HG03039 (cell line): Measurements from ENCODE around the gene GPR150.
"Not testable (repeated sequence)": the region's sequence is repeated elsewhere in the genome, so short reads cannot be mapped to it uniquely, and the experiment has no call there.

Experiments
- ATAC-seq: cut with Tn5 transposase; IDR thresholded peaks from one replicate; pipeline ENCODE4 v1.9.1; 2021; ENCODE audit warnings: mild to moderate bottlenecking, moderate library complexity; ENCODE audit not compliant: unreplicated experiment

Gene GPR150

DNA sequence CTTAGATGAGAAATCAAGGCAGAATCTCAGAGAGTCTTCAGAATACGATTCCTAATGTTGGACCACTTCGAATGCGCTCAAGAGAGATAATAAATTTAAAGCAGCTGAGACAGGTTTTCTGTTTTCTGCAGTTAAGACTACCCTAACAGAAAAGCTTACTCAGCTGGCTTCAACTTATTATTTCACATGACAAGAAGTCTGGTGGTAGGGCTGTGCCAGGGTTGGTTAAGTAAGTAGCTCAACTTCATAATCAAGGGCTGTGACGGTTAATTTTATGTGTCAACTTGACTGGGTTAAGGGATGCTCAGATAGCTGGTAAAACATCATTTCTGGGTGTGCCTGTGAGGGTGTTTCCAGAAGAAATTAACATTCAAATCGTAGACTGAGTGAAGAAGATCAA, 3.8 kb downstream of the GPR150 start:
- no peak for ATAC-seq

DNA sequence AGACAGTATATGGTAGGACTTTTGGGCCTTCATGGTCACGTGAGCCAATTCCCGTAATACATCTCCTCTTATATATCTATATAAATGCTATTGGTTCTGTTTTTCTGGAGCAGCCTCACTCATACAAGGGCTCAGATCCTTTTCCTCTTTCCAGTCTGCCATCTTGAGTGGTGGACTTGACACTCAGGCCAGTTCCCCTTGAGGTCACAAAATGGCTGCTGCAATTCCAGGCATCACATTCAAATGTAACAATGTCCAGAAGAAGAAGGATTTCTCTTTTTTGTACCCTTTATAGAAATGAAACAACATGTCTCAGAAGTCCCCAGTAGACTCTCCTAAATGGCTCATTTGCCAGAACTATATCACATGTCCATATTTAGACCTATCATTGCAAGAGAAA, 4.5 kb downstream of the GPR150 start:
- ATAC-seq = no peak

DNA sequence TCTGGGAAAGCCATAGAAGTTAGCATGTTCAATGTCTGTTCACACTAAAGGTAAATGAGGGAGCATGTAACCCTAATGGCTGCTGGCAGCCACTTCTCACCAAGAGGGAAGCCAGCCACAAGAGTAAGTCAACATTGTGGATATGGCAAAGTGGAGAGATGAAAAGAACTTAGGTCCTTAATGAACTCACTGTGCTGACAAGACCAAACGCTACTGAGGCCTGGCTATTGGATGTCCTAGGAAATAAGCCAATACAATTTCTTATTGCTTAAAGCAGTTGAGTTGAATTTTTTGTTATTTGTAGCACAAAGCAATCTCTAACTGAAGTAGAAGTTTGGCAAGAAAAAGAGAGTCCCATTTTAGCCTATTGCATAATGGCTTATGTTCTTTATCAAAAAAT, 6.8 kb downstream of the GPR150 start:
- ATAC-seq = no peak

DNA sequence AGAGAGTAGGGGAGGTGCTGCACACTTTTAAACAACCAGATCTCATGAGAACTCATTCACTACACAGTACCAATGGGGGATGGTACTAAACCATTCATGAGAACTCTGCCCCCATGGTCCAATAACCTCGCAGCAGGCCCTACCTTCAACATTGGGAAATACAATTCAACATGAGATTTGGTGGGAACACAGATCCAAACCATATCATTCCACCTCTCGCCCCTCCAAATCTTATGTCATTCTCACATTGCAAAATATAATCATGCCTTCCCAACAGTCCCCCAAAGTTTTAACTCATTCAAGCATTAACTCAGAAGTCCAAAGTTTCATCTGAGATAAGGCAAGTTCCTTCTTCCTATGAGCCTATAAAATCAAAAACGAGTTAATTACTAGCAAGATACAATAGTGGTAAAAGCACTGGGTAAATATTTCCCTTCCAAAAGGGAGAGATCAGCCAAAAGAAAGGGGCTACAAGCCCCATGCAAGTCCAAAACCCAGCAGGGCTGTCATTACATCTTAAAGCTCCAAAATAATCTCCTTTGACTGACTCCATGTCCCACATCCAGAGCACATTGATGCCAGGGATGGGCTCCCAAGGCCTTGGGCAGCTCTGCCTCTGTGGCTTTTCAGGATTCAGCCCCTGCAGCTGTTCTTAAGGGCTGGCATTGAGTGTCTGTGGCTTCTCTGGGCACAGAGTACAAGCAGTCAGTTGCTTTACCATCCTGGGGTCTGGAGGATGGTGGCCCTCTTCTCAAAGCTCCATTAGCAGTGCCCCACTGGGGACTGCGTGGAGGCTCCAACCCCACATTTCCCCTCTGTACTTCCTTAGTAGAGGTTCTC, 8.3 kb downstream of the GPR150 start:
- no peak for ATAC-seq

GRCh38 chr5:95628933-95629332, 9.0 kb downstream of the GPR150 start:
- ATAC-seq = no peak

- ATAC-seq = no peak
Measured at GRCh38 chr5:95630394-95630917, 10.6 kb downstream of the GPR150 start.

- no peak for ATAC-seq
Measured at GRCh38 chr5:95631255-95631958, 11.5 kb downstream of the GPR150 start.

DNA sequence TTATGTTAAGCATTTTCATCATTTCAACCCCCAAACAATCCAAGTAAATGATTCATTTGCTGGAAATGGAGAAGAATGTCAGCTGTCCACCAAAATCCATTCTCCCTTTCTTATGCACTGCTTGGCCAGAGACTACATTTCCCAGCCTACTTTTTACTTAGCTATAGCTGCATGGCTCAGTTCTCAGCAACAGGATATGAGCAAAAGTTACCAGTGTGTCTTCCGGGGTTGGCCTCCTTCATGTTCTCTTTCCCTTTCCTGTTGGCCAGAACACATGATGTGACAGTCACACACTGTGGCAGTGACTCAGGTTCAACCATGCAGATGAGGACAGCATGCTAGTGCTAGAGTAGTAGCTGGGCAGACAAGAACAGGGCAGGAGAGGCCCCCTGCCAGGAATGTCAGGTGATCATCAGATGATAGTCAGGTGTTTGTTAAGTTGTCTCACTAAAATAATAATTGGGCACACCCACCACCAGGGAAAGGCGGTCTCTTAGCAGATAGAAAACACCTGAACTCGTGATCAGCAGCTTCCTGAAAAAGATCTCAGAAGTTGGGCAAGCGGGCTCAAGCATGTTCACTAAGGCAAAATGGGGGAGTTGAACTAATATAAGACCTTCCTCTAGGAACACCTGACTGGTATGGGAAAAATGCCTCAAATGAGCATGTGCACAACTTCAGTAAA, 12.2 kb downstream of the GPR150 start:
- peak; percentile 51 for ATAC-seq

GRCh38 chr5:95632942-95633341, 13.1 kb downstream of the GPR150 start:
- not testable (repeated sequence) for ATAC-seq

GRCh38 chr5:95633671-95634070, 13.8 kb downstream of the GPR150 start:
- no peak for ATAC-seq

DNA sequence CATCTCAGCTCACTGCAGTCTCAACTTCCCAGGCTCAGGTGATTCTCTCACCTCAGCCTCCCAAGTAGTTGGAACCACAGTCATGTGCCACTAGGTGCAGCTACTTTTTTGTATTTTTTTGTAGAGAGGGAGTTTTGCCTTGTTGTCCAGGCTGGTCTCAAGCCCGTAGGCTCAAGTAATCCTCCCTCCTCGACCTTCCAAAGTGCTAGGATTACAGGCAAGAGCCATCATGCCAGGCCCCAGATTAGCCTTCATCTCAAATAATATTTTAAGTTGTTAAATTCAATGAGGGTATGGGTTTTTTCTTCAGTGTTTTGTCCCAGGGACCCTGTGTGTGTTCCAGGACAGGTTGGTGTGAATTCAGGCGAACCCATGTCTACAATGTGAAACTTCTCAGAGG, 14.2 kb downstream of the GPR150 start:
- no peak for ATAC-seq

DNA sequence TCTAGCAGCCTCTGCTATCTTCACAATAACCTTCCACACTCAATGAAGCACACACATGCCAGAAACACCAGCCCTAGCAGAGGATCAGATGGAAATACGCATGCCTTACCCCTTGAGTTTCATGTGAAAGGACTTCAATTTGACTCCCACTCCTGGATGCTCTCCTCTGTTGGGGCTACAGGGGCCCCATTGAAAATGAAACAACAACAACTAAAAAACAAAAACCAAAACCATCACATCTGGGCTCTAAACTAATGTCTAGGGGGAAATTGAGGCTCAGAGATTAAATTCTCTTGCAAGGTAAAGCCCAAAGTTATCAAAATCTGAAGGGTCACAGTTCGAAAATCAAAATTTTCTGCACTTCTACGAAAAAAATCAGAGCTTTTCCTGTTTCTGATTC, 18.7 kb downstream of the GPR150 start:
- ATAC-seq = no peak

- no peak for ATAC-seq
Measured at GRCh38 chr5:95641741-95642220, 21.9 kb downstream of the GPR150 start.

DNA sequence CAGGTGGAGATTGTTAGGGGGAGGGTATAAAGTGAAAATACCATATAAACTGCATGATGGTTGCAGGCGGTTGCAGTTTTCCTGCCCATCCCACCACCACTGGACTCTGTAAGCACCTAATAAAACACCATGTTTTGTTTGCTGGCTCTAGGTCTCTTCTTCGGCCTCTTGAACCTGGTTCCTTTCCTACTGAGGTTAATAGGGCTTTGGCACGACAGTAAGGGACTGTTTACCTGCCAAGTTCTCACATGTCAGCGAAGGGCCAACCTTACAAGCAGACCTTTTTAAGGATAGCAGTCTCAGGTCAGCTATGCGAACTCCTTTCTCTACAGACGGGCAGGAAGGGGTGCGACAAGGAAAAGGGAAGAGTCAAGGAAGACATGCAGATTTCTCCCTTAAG, 23.3 kb downstream of the GPR150 start:
- no peak for ATAC-seq

- peak; percentile 28 for ATAC-seq
Measured at GRCh38 chr5:95644351-95645042, 24.6 kb downstream of the GPR150 start.

DNA sequence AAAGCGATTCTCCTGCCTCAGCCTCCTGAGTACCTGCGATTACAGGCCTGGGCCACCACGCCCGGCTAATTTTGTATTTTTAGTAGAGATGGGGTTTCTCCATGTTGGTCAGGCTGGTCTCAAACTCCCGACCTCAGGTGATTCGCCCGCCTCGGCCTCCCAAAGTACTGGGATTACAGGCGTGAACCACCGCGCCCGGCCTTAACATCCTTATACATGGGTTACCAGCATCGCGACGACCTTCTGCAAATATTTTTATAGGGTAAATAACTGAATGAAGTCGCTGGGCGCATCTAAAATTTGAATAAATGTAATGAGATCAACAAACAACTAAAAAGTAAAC, 26.3 kb downstream of the GPR150 start:
- not testable (repeated sequence) for ATAC-seq

DNA sequence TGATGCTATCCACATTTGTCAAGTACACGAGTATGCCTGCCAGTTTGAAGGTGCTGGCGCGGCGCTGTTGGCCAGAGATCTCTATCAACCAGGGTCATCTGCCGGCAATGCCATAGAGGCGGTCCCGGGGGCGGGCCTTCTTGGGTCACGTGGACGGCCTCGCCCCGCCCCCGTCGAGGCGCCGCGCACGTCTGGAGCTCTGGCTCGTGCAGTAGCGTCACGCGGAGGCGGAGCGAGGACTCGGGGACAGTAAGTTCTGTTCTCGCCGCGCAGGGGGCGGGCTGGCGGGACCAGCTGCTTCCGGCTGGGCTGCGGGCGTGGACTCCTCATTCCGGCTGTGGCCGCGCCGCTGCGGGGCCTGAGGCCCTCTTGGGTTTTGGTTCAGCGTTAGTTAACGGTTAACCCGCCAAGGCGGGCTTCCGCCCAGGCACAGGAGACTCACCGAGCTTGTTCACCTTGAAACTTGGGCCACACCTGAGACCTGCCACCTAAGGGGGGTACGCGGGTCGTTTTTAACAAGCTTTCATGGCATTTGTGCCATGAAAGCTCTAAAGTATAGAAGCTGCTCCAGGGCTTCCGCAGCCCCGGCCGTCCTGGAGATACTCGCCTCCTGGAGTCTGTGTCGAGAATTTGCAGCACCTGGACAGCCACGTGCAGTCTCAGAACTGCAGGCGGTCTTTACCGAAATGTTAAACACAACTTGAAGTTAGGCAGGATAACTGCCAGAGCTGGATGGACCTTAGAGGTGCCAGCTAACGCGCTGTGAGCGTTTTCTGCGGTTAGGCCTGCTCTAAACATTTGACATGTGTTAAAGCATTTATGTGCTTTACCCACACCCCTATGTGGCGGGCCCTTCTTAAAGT, 26.9 kb downstream of the GPR150 start, which contains the start of gene RFESD:
Gene RFESD, plus strand, starts transcription at position 209 of the 863 bp plus-strand sequence. CDS start 5,495 bp downstream, outside the sequence.
- peak; percentile 98 for ATAC-seq

GRCh38 chr5:95647886-95648860, 28.3 kb downstream of the GPR150 start:
- no peak for ATAC-seq

GRCh38 chr5:95649274-95649673, 29.4 kb downstream of the GPR150 start:
- ATAC-seq = no peak
